HEK293 (cell line): Measurements from ENCODE around the gene DYNC2I2.

Source experiments
- GLIS2 ChIP-seq: fragments of 450-650 bp; formaldehyde crosslinking; IDR thresholded peaks from 2 replicates; pipeline ENCODE4 v1.5.1; 2016; ENCODE audit warnings: missing biosample characterization, missing genetic modification characterization
- HOXC10 ChIP-seq: sonication (generic); formaldehyde crosslinking; IDR thresholded peaks from 2 replicates; pipeline ENCODE4 v1.8.1; 2023; ENCODE audit warnings: mild to moderate bottlenecking, missing genetic modification reagents
- IKZF3 ChIP-seq: fragments of 450-650 bp; IDR thresholded peaks from 2 replicates; pipeline ENCODE4 v1.5.0; 2018; ENCODE audit warnings: missing biosample characterization, mild to moderate bottlenecking, missing genetic modification characterization, moderate library complexity
- KLF10 ChIP-seq: fragments of 450-650 bp; IDR thresholded peaks from 2 replicates; pipeline ENCODE4 v1.5.1; 2018; ENCODE audit warnings: missing biosample characterization, mild to moderate bottlenecking, missing genetic modification characterization
- KLF9 ChIP-seq: fragments of 450-650 bp; formaldehyde crosslinking; IDR thresholded peaks from 2 replicates; pipeline ENCODE4 v1.5.1; 2016; ENCODE audit warnings: missing biosample characterization, missing genetic modification characterization, low read depth
- PATZ1 ChIP-seq: fragments of 450-650 bp; formaldehyde crosslinking; IDR thresholded peaks from 2 replicates; pipeline ENCODE4 v1.5.1; 2016; ENCODE audit warnings: missing biosample characterization, missing genetic modification characterization
- RBAK ChIP-seq: fragments of 450-650 bp; formaldehyde crosslinking; IDR thresholded peaks from 2 replicates; pipeline ENCODE4 v1.5.1; 2016; ENCODE audit warnings: missing biosample characterization, missing genetic modification characterization
- ZBTB20 ChIP-seq: fragments of 450-650 bp; formaldehyde crosslinking; IDR thresholded peaks from 2 replicates; pipeline ENCODE4 v1.5.1; 2016; ENCODE audit warnings: missing biosample characterization, missing genetic modification characterization
- ZBTB6 ChIP-seq: fragments of 450-650 bp; formaldehyde crosslinking; IDR thresholded peaks from 2 replicates; pipeline ENCODE4 v1.5.1; 2017; ENCODE audit warnings: missing biosample characterization, missing genetic modification characterization
- ZNF133 ChIP-seq: fragments of 450-650 bp; formaldehyde crosslinking; IDR thresholded peaks from 2 replicates; pipeline ENCODE4 v1.5.1; 2016; ENCODE audit warnings: missing biosample characterization, missing genetic modification characterization
- ZNF169 ChIP-seq: fragments of 450-650 bp; formaldehyde crosslinking; IDR thresholded peaks from 2 replicates; pipeline ENCODE4 v1.5.1; 2016; ENCODE audit warnings: missing biosample characterization, missing genetic modification characterization
- ZNF19 ChIP-seq: fragments of 450-650 bp; formaldehyde crosslinking; IDR thresholded peaks from 2 replicates; pipeline ENCODE4; 2016; ENCODE audit warnings: missing biosample characterization, missing genetic modification characterization, low read depth
- ZNF2 ChIP-seq: fragments of 450-650 bp; formaldehyde crosslinking; IDR thresholded peaks from 2 replicates; pipeline ENCODE4 v1.5.1; 2016; ENCODE audit warnings: missing biosample characterization, missing genetic modification characterization
- ZNF239 ChIP-seq: fragments of 450-650 bp; formaldehyde crosslinking; IDR thresholded peaks from 2 replicates; pipeline ENCODE4 v1.5.1; 2016; ENCODE audit warnings: missing biosample characterization, missing genetic modification characterization
- ZNF335 ChIP-seq: fragments of 450-650 bp; formaldehyde crosslinking; conservative IDR thresholded peaks from 2 replicates; pipeline ENCODE4 v1.5.1; 2016; ENCODE audit warnings: missing biosample characterization, missing genetic modification characterization
- ZNF37A ChIP-seq: fragments of 450-650 bp; IDR thresholded peaks from 2 replicates; pipeline ENCODE4 v1.5.1; 2018; ENCODE audit warnings: missing biosample characterization, missing genetic modification characterization
- ZNF391 ChIP-seq: fragments of 450-650 bp; formaldehyde crosslinking; IDR thresholded peaks from 2 replicates; pipeline ENCODE4 v1.5.1; 2016; ENCODE audit warnings: low read depth, missing biosample characterization, missing genetic modification characterization, borderline replicate concordance
- ZNF426 ChIP-seq: fragments of 450-650 bp; formaldehyde crosslinking; IDR thresholded peaks from 2 replicates; pipeline ENCODE4 v1.5.1; 2017; ENCODE audit warnings: missing biosample characterization, missing genetic modification characterization, mild to moderate bottlenecking, inconsistent platforms, moderate library complexity
- ZNF514 ChIP-seq: fragments of 450-650 bp; formaldehyde crosslinking; IDR thresholded peaks from 2 replicates; pipeline ENCODE4 v1.5.1; 2016; ENCODE audit warnings: missing biosample characterization, missing genetic modification characterization
- ZNF529 ChIP-seq: fragments of 450-650 bp; formaldehyde crosslinking; IDR thresholded peaks from 2 replicates; pipeline ENCODE4 v1.5.1; 2017; ENCODE audit warnings: missing genetic modification characterization, missing biosample characterization; ENCODE audit not compliant: insufficient replicate concordance
- ZNF549 ChIP-seq: fragments of 450-650 bp; IDR thresholded peaks from 2 replicates; pipeline ENCODE4 v1.5.1; 2018; ENCODE audit warnings: missing biosample characterization, missing genetic modification characterization, mild to moderate bottlenecking, inconsistent platforms, moderate library complexity
- ZNF600 ChIP-seq: fragments of 450-650 bp; formaldehyde crosslinking; IDR thresholded peaks from 2 replicates; pipeline ENCODE4 v1.5.1; 2016; ENCODE audit warnings: missing biosample characterization, missing genetic modification characterization
- ZNF654 ChIP-seq: fragments of 450-650 bp; formaldehyde crosslinking; IDR thresholded peaks from 2 replicates; pipeline ENCODE4 v1.5.1; 2016; ENCODE audit warnings: low read depth, missing biosample characterization, missing genetic modification characterization
- ZNF660 ChIP-seq: fragments of 450-650 bp; IDR thresholded peaks from 2 replicates; pipeline ENCODE4 v1.5.1; 2018; ENCODE audit warnings: missing biosample characterization, mild to moderate bottlenecking, missing genetic modification characterization
- ZNF747 ChIP-seq: fragments of 450-650 bp; formaldehyde crosslinking; IDR thresholded peaks from 2 replicates; pipeline ENCODE4 v1.5.1; 2016; ENCODE audit warnings: missing biosample characterization, missing genetic modification characterization
- ZSCAN30 ChIP-seq: fragments of 450-650 bp; IDR thresholded peaks from 2 replicates; pipeline ENCODE4 v1.5.1; 2018; ENCODE audit warnings: missing biosample characterization, mild to moderate bottlenecking, missing genetic modification characterization, moderate library complexity
- TF ChIP-seq, protein P1 (sequence below): fragments of 450-650 bp; formaldehyde crosslinking; conservative IDR thresholded peaks from 2 replicates; pipeline ENCODE4 v1.5.1; 2016; ENCODE audit warnings: low read depth, missing biosample characterization, missing genetic modification characterization
- TF ChIP-seq, protein P2 (sequence below): fragments of 450-650 bp; formaldehyde crosslinking; IDR thresholded peaks from 2 replicates; pipeline ENCODE4 v1.5.1; 2016; ENCODE audit warnings: missing biosample characterization, missing genetic modification characterization

DYNC2I2 gene

DNA sequence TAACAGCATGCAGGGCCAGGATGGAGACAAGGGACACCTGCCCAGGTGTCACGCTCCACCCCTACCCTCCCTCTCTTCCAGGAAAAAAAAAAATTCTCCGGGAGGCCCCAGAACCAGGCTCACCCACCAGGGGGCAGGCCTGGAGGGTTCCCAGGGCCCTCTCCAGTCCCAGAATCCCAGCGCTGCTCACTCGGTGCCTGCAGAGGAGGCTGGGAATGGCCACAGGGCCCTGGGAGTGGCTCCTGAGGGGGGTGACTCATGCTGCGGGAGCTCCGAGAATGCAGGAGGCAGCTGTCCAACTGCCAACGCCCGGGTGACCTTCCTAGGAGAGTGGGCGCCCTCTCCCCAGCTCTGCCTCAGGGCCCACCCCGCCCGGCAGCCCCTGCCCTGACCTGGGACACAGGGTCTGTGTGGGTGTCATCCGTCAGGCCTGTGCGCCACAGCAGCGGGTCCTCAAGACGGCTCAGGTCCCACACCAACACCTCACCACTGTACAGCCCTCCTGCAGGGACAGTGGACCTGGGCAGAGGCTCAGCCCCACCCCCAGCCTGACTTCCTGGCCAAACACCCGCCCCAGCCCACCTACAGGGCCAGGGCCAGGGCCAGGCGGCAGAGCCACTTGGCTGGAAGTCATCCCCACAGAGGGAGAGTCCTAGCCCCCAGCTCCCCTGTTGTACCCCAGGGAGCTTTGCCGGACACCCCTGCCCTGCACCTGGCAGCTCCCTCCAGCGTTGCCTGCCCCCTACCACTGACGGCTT, 21.2 kb downstream of the DYNC2I2 start (continued):
- TF ChIP-seq PATZ1 (tag by site-specific recombination) = peak; percentile 55; the same call in 1 of the 2 replicates
- no peak for TF ChIP-seq ZNF2 (tag by site-specific recombination)
- 0 out of 2 replicates have a peak, but pooled peaks have one; percentile 12 for TF ChIP-seq ZBTB6 (tag by site-specific recombination)
- TF ChIP-seq ZNF391 (tag by site-specific recombination) = no peak
- TF ChIP-seq, protein P1, sequence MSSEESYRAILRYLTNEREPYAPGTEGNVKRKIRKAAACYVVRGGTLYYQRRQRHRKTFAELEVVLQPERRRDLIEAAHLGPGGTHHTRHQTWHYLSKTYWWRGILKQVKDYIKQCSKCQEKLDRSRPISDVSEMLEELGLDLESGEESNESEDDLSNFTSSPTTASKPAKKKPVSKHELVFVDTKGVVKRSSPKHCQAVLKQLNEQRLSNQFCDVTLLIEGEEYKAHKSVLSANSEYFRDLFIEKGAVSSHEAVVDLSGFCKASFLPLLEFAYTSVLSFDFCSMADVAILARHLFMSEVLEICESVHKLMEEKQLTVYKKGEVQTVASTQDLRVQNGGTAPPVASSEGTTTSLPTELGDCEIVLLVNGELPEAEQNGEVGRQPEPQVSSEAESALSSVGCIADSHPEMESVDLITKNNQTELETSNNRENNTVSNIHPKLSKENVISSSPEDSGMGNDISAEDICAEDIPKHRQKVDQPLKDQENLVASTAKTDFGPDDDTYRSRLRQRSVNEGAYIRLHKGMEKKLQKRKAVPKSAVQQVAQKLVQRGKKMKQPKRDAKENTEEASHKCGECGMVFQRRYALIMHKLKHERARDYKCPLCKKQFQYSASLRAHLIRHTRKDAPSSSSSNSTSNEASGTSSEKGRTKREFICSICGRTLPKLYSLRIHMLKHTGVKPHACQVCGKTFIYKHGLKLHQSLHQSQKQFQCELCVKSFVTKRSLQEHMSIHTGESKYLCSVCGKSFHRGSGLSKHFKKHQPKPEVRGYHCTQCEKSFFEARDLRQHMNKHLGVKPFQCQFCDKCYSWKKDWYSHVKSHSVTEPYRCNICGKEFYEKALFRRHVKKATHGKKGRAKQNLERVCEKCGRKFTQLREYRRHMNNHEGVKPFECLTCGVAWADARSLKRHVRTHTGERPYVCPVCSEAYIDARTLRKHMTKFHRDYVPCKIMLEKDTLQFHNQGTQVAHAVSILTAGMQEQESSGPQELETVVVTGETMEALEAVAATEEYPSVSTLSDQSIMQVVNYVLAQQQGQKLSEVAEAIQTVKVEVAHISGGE (tag by site-specific recombination) = no peak
- no peak for TF ChIP-seq ZNF549 (tag by site-specific recombination)
- no peak; the same call in 1 of the 2 replicates for TF ChIP-seq ZNF660 (tag by site-specific recombination)
- peak; percentile 40; the same call in 1 of the 2 replicates for TF ChIP-seq ZNF600 (tag by site-specific recombination)
- no peak for TF ChIP-seq ZNF37A (tag by site-specific recombination)
- no peak for TF ChIP-seq ZNF747 (tag by site-specific recombination)
- TF ChIP-seq GLIS2 (tag by site-specific recombination) = peak; percentile 82
- TF ChIP-seq KLF10 (tag by site-specific recombination) = peak; percentile 74; the same call in 1 of the 2 replicates
- peak; percentile 16; the same call in 1 of the 2 replicates for TF ChIP-seq ZNF654 (tag by site-specific recombination)
- no peak for TF ChIP-seq ZNF133 (tag by site-specific recombination)
- TF ChIP-seq HOXC10 (CRISPR knock-in tag) = no peak
- TF ChIP-seq ZNF529 = no peak
- TF ChIP-seq IKZF3 (tag by site-specific recombination) = peak; percentile 87
- TF ChIP-seq ZBTB20 = peak; percentile 74; the same call in 1 of the 2 replicates
- no peak for TF ChIP-seq RBAK (tag by site-specific recombination)
- TF ChIP-seq KLF9 = 0 out of 2 replicates have a peak, but pooled peaks have one; percentile 18
- TF ChIP-seq ZNF169 (tag by site-specific recombination) = no peak
- TF ChIP-seq ZNF239 (tag by site-specific recombination) = no peak
- TF ChIP-seq ZNF514 (tag by site-specific recombination) = no peak
- no peak for TF ChIP-seq ZNF426 (tag by site-specific recombination)
- TF ChIP-seq, protein P2, sequence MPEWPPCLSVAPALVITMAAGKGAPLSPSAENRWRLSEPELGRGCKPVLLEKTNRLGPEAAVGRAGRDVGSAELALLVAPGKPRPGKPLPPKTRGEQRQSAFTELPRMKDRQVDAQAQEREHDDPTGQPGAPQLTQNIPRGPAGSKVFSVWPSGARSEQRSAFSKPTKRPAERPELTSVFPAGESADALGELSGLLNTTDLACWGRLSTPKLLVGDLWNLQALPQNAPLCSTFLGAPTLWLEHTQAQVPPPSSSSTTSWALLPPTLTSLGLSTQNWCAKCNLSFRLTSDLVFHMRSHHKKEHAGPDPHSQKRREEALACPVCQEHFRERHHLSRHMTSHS = no peak
- TF ChIP-seq ZSCAN30 (tag by site-specific recombination) = peak; percentile 62
- TF ChIP-seq ZNF335 (tag by site-specific recombination) = peak; percentile 75
- no peak for TF ChIP-seq ZNF19 (tag by site-specific recombination)
